Measurements from ENCODE around the gene WDFY4. TPM values are rescaled to one million over a fixed set of nuclear protein-coding genes. Genes with fewer than 3 reads are reported as not detected.
A peak's percentile ranks its signal among the peaks of the same experiment; 100 is the strongest.

The WDFY4 gene
- total RNA-seq, 1 donor from 2014 or later: not detected

DNA sequence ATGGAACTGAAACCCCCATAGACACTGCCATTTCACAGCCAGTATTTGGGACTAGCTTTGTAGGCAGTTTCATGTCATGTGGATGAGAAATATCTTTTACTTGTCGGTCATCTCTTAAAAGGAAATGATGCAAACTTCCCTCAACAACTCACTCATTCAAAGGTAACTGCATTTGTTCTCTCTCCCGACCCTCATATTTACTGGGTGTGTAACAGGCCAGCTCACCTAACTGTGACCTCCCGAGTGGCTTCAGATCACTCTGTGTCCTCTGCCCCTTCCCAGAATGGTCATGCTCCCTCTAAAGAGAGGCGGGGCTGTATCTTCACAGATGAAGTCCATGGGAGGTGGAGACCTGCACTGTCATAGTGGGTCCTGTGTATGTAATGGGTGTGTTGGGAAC is 240.3 kb downstream of the WDFY4 start:
- Mint-ChIP-seq H3K4me3 (ENCODE audit: unreplicated experiment) (no peak overlapping the region), H3K9me3 (ENCODE audit: unreplicated experiment) (no peaks in the 10 kb centered on the region), H3K27me3 (ENCODE audit: unreplicated experiment) (peaks cover 6% of the 10 kb centered on the region), H3K4me1 (ENCODE audit: unreplicated experiment) (no peaks in the 10 kb centered on the region), H3K36me3 (ENCODE audit: unreplicated experiment) (no peaks in the 10 kb centered on the region), H3K27ac (ENCODE audit: unreplicated experiment) (no peak overlapping the region)
- TF ChIP-seq, protein P1, sequence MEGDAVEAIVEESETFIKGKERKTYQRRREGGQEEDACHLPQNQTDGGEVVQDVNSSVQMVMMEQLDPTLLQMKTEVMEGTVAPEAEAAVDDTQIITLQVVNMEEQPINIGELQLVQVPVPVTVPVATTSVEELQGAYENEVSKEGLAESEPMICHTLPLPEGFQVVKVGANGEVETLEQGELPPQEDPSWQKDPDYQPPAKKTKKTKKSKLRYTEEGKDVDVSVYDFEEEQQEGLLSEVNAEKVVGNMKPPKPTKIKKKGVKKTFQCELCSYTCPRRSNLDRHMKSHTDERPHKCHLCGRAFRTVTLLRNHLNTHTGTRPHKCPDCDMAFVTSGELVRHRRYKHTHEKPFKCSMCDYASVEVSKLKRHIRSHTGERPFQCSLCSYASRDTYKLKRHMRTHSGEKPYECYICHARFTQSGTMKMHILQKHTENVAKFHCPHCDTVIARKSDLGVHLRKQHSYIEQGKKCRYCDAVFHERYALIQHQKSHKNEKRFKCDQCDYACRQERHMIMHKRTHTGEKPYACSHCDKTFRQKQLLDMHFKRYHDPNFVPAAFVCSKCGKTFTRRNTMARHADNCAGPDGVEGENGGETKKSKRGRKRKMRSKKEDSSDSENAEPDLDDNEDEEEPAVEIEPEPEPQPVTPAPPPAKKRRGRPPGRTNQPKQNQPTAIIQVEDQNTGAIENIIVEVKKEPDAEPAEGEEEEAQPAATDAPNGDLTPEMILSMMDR (IDR thresholded peaks at IDR 0.05): no peak
- DNase-seq (ENCODE audit: extremely low spot score, unreplicated experiment): peak; percentile 48

DNA sequence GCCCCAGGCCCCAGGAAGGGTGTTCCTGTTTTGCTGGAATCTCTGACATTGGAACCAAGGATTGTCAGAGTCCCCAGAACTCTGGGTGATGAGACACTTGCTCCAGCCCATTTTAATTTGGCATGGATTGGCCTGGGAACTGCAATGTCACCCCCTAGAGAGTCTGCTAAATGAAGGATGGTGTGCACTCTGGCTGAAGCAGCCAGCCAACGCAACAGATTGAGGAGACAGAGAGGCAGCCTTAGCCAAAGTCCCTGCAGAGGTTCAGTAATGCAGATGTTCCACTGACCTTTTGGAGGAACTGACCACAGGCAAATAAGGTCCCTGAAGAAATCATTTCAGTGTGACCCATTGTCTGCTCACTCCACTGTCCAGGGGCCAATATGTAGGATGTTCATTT is 241.6 kb downstream of the WDFY4 start:
- Mint-ChIP-seq H3K4me1 (ENCODE audit: unreplicated experiment) (no peaks in the 10 kb centered on the region), H3K9me3 (ENCODE audit: unreplicated experiment) (no peaks in the 10 kb centered on the region), H3K36me3 (ENCODE audit: unreplicated experiment) (no peaks in the 10 kb centered on the region), H3K4me3 (ENCODE audit: unreplicated experiment) (no peak overlapping the region), H3K27ac (ENCODE audit: unreplicated experiment) (no peak overlapping the region), H3K27me3 (ENCODE audit: unreplicated experiment) (peaks cover 2% of the 10 kb centered on the region)
- peak; percentile 69 for DNase-seq (ENCODE audit: extremely low spot score, unreplicated experiment)
- TF ChIP-seq, protein P1 (IDR thresholded peaks at IDR 0.05): no peak

DNA sequence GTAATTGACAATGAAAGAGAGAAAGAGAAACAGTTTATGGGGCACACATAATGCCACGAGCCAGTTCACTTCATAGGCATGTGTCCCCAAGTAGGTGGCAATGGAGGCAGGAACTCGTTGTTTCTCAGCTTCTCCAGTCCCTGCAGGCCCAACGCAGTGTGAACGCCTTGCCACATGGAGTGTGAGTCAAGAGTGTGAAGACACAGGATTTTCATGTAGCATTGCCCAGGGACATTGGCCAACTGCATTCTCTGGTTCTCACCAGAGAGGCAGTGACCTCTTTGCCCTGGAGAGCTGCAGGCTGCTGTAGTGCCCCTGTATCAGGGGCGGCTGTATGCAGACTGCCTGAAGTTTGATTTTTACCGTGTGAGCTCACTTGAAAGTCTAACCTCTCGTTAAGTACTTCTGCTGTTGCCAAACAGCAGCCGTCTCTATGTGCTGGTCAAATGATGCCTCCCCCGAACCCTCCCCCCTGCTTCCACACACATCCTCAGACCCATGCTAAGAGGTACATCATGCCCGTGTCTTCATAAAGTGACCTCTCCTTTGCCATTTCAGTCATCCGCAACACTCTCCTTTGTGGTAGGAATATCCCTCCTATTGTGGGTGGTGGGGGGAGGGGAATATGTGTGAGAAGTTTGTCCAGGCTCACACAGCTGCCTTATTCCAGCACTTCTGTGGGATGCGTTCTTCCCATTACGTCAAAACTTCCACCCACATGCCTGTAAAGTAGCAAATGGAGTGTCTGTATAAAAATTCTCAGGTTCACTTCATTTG is 242.3 kb downstream of the WDFY4 start:
- TF ChIP-seq, protein P1 (IDR thresholded peaks at IDR 0.05): no peak
- Mint-ChIP-seq H3K27ac (ENCODE audit: unreplicated experiment) (no peak overlapping the region), H3K4me3 (ENCODE audit: unreplicated experiment) (no peak overlapping the region), H3K36me3 (ENCODE audit: unreplicated experiment) (no peaks in the 10 kb centered on the region), H3K4me1 (ENCODE audit: unreplicated experiment) (no peaks in the 10 kb centered on the region), H3K27me3 (ENCODE audit: unreplicated experiment) (peaks cover 2% of the 10 kb centered on the region), H3K9me3 (ENCODE audit: unreplicated experiment) (no peaks in the 10 kb centered on the region)
- DNase-seq (ENCODE audit: extremely low spot score, unreplicated experiment): peak; percentile 72

DNA sequence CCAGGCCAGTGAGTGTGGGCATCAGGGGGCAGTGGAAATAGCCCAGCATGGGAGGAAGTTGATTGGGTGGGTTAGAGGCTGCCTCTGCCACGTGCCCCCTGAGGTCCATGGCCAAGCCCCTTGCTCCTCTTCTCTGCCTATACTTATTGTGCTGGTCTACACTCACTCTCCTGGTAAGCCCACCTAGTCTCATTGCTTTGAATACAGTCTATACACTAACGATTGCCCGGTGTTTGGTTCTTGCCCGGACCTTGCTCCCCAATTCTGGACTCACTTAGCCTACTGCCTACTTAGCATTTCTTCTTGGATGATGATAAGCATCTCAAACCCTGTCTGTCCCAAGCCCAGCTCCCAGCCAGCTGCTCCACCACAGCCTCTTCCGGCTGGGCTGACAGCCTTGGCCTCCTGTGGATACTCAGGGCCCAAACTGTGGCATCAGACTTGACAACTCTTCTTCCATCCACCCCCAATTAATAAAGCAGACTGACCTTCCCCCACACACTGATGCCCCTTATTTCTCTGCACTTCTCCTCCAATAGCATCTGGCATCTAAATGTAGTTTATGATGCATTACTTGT is 244.8 kb downstream of the WDFY4 start:
- H3K36me3 Mint-ChIP-seq (ENCODE audit: unreplicated experiment): no peaks in the 10 kb centered on the region
- DNase-seq (ENCODE audit: extremely low spot score, unreplicated experiment): peak; percentile 68
- H3K4me3 Mint-ChIP-seq (ENCODE audit: unreplicated experiment): no peak overlapping the region
- TF ChIP-seq, protein P1 (IDR thresholded peaks at IDR 0.05): no peak
- no peaks in the 10 kb centered on the region for H3K9me3 Mint-ChIP-seq (ENCODE audit: unreplicated experiment)
- H3K4me1 Mint-ChIP-seq (ENCODE audit: unreplicated experiment): no peaks in the 10 kb centered on the region
- H3K27ac Mint-ChIP-seq (ENCODE audit: unreplicated experiment): no peak overlapping the region
- H3K27me3 Mint-ChIP-seq (ENCODE audit: unreplicated experiment): no peaks in the 10 kb centered on the region

DNA sequence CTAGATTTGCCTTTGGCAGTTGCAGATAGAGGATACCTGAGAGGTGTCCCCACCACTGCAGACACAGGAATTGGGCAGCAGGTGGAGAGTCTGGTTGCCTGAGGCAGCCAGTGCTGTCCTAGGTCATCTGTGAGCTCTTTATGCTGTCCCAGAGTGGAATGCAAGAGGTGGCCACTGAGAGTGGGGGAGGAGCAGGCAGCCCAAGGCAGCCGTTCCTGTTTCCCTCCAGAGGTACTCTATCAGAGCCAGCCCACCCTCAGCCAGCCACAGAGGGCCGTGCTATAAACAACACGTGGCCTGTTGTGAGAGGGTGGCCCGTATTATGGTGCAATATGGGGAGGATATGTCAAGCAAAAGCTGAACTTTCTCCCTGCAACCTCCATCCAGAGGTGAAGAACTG is 246.5 kb downstream of the WDFY4 start:
- H3K9me3 Mint-ChIP-seq (ENCODE audit: unreplicated experiment): no peaks in the 10 kb centered on the region

More for the DNA sequence above, 246.5 kb downstream of the WDFY4 start:
- H3K4me3 Mint-ChIP-seq (ENCODE audit: unreplicated experiment): no peak overlapping the region
- no peaks in the 10 kb centered on the region for H3K4me1 Mint-ChIP-seq (ENCODE audit: unreplicated experiment)
- no peaks in the 10 kb centered on the region for H3K36me3 Mint-ChIP-seq (ENCODE audit: unreplicated experiment)
- DNase-seq (ENCODE audit: extremely low spot score, unreplicated experiment): peak; percentile 80
- peaks cover 3% of the 10 kb centered on the region for H3K27me3 Mint-ChIP-seq (ENCODE audit: unreplicated experiment)
- no peak overlapping the region for H3K27ac Mint-ChIP-seq (ENCODE audit: unreplicated experiment)
- TF ChIP-seq, protein P1 (IDR thresholded peaks at IDR 0.05): no peak
